Activated gamma-delta T cell treated with Interleukin-2 at 50 U/mL for 16 hours (primary cell): ENCODE data around the gene MAGI3.

Experiments used
- DNase-seq: peaks from one replicate; pipeline ENCODE4 v3.0.0-alpha.2; 2020

Gene MAGI3

DNA sequence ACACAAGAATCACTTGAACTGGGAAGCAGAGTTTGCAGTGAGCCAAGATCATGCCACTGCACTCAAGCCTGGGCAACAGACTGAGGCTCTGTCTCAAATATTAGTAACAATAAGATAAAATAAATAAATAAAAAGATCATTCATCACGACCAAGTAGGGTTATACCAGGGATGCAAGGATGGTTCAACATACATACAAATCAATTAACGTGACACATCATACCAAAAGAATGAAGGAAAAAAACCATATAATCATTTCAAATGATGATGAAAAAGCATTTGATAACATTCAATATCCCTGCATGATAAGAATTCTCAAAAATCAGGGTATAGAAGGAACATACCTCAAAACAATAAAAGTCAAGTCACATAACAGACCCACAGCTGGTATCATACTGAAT, 330.7 kb downstream of the MAGI3 start:
- no peak for DNase-seq

DNA sequence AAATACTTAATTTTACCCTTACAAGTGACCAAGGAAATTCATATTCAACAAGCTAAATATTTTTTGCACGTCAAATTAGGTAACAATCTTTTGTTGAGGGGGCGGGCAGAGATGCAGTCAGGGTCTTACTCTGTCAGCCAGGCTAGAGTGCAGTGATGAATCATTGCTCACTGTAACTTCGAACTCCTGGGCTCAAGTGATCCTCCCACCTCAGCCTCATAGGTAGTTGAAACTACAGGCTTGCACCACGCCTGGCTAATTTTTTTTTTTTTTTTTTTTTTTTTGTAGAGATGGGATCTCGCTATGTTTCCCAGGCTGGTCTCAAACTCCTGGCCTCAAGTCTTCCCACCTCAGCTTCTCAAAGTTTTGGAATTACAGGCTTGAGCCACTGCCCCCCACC, 342.5 kb downstream of the MAGI3 start:
- no peak for DNase-seq

DNA sequence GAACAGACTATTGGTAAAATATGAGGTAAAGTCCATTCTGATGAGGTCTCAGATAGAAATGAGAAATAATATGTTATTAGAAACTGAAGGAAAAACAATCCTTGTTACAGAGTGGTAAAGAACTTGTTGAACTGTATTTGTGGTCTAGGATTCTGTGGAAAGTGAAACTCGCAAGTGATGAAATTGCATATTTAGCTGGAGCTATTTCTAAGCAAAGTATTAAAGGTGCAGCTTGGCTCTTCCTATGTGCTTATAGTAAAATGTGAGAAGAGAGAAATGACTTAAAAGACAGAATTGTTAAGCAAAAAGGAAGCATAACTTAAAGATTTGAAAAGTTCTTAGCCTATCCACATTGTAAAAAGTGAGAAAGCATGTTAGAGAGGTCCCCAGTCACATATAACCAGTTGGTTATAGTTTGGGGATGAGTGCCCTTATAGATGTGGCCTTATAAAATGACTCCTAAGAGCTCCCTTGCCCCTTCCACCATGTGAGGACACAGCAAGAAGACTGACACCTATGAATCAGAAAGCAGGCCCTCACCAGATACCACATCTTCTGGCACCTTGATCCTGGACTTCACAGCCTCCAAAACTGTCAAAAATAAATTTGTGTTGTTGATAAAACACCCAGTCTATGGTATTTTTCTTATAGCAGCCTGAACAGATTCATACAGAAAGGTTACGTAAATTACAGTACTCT, 344.2 kb downstream of the MAGI3 start:
- no peak for DNase-seq
